Mucosa of rectum (tissue), 2 donors: ENCODE results near the gene MTHFSD.
A peak's percentile ranks its signal among the peaks of the same experiment; 100 is the strongest.

Source experiments
- H3K27ac ChIP-seq, 2 donors: one replicate each; pipeline ENCODE4 v1.7.0; 2013; ENCODE audit warnings: inconsistent platforms in 2 of 2, low read depth in 2 of 2, low read length in 2 of 2
- H3K27me3 ChIP-seq, 2 donors: one replicate each; pipeline ENCODE4 v1.7.0; 2013; ENCODE audit warnings: low read length in 2 of 2; ENCODE audit not compliant: control insufficient read depth in 2 of 2, insufficient read depth in 2 of 2
- H3K36me3 ChIP-seq, 2 donors: one replicate each; pipeline ENCODE4 v1.7.0; 2013; ENCODE audit warnings: low read length in 2 of 2; ENCODE audit not compliant: control insufficient read depth in 2 of 2, insufficient read depth in 2 of 2
- H3K4me1 ChIP-seq, 2 donors: one replicate each; pipeline ENCODE4 v1.7.0; 2013; ENCODE audit warnings: low read length in 2 of 2, mild to moderate bottlenecking in 1 of 2; ENCODE audit not compliant: control insufficient read depth in 2 of 2, insufficient read depth in 2 of 2
- H3K4me3 ChIP-seq, 2 donors: one replicate each; pipeline ENCODE4 v1.7.0; 2013; ENCODE audit warnings: low read length in 2 of 2
- H3K9ac ChIP-seq, 2 donors: one replicate each; pipeline ENCODE4 v1.7.0; 2013; ENCODE audit warnings: low read length in 2 of 2, low read depth in 1 of 2, mild to moderate bottlenecking in 1 of 2
- H3K9me3 ChIP-seq, 2 donors: one replicate each; pipeline ENCODE4 v1.7.0; 2013; ENCODE audit warnings: low read length in 2 of 2; ENCODE audit not compliant: control insufficient read depth in 2 of 2
- donor health status: healthy.
- donor health status: Normal muscosa, but diverticular disease.

MTHFSD gene

GRCh38 chr16:86569701-86570447 is 14.8 kb upstream of the MTHFSD start:
- Histone ChIP-seq H3K36me3 (no peaks in the 10 kb centered on the region), H3K9me3 (no peaks in the 10 kb centered on the region), H3K4me3 (no peak overlapping the region), H3K9ac (no peak overlapping the region), H3K27me3 (peaks cover 63 to 67% of the 10 kb centered on the region in 2 donors), H3K4me1 (no peaks in the 10 kb centered on the region), H3K27ac (no peak overlapping the region)

- H3K4me3 ChIP-seq = no peak overlapping the region
- H3K27me3 ChIP-seq = peaks cover 68% of the 10 kb centered on the region in 2 donors
- H3K9ac ChIP-seq = no peak overlapping the region
- H3K36me3 ChIP-seq = no peaks in the 10 kb centered on the region
- no peaks in the 10 kb centered on the region for H3K9me3 ChIP-seq
- no peak overlapping the region for H3K27ac ChIP-seq
- H3K4me1 ChIP-seq = peaks cover 0 to 5% of the 10 kb centered on the region in 2 donors
Observed at GRCh38 chr16:86568677-86569623, 13.9 kb upstream of the MTHFSD start.

- Histone ChIP-seq H3K9ac (no peak overlapping the region), H3K4me1 (peaks cover 0 to 7% of the 10 kb centered on the region in 2 donors), H3K4me3 (no peak overlapping the region), H3K36me3 (no peaks in the 10 kb centered on the region), H3K27ac (no peak overlapping the region), H3K9me3 (no peaks in the 10 kb centered on the region), H3K27me3 (peaks cover 60 to 61% of the 10 kb centered on the region in 2 donors)
Observed at GRCh38 chr16:86567701-86568581, 12.9 kb upstream of the MTHFSD start.

GRCh38 chr16:86566966-86567700 is 12.1 kb upstream of the MTHFSD start:
- H3K4me1 ChIP-seq = peaks cover 0 to 7% of the 10 kb centered on the region in 2 donors
- no peaks in the 10 kb centered on the region for H3K36me3 ChIP-seq
- peaks cover 56 to 57% of the 10 kb centered on the region in 2 donors for H3K27me3 ChIP-seq
- no peaks in the 10 kb centered on the region for H3K9me3 ChIP-seq
- no peak overlapping the region for H3K9ac ChIP-seq
- H3K4me3 ChIP-seq = no peak overlapping the region
- H3K27ac ChIP-seq = no peak overlapping the region

GRCh38 chr16:86566601-86566965 is 11.5 kb upstream of the MTHFSD start, which contains the start of gene FOXC2:
Gene FOXC2, plus strand, starts transcription at chr16:86566829. Its CDS starts 507 bp downstream, at chr16:86567336.
- Histone ChIP-seq H3K36me3 (no peaks in the 10 kb centered on the region), H3K9me3 (no peaks in the 10 kb centered on the region), H3K4me1 (peaks cover 0 to 7% of the 10 kb centered on the region in 2 donors), H3K27ac (no peak within 1 kb of the TSS), H3K4me3 (no peak within 1 kb of the TSS), H3K27me3 (peaks cover 50 to 52% of the 10 kb centered on the region in 2 donors), H3K9ac (no peak within 1 kb of the TSS)

- H3K4me1 ChIP-seq = peaks cover 0 to 7% of the 10 kb centered on the region in 2 donors
- no peak overlapping the region for H3K27ac ChIP-seq
- H3K27me3 ChIP-seq = peaks cover 46 to 49% of the 10 kb centered on the region in 2 donors
- H3K9me3 ChIP-seq = no peaks in the 10 kb centered on the region
- H3K36me3 ChIP-seq = no peaks in the 10 kb centered on the region
- no peak overlapping the region for H3K9ac ChIP-seq
- H3K4me3 ChIP-seq = no peak overlapping the region
Observed at GRCh38 chr16:86565644-86566511, 10.8 kb upstream of the MTHFSD start.

GRCh38 chr16:86565181-86565631 is 10.2 kb upstream of the MTHFSD start:
- Histone ChIP-seq H3K36me3 (no peaks in the 10 kb centered on the region), H3K27ac (no peak overlapping the region), H3K27me3 (peaks cover 41 to 44% of the 10 kb centered on the region in 2 donors), H3K4me3 (no peak overlapping the region), H3K9me3 (no peaks in the 10 kb centered on the region), H3K9ac (no peak overlapping the region), H3K4me1 (peaks cover 0 to 7% of the 10 kb centered on the region in 2 donors)

GRCh38 chr16:86563469-86564345 is 8.7 kb upstream of the MTHFSD start:
- Histone ChIP-seq H3K27ac (no peak overlapping the region), H3K9me3 (no peaks in the 10 kb centered on the region), H3K9ac (no peak overlapping the region), H3K36me3 (no peaks in the 10 kb centered on the region), H3K27me3 (peaks cover 30 to 31% of the 10 kb centered on the region in 2 donors), H3K4me3 (peak overlapping the region; percentile 12 to 23), H3K4me1 (peaks cover 0 to 7% of the 10 kb centered on the region in 2 donors)
